Measurements from ENCODE around the gene RNGTT. TPM values are rescaled to one million over a fixed set of nuclear protein-coding genes. Genes with fewer than 3 reads are reported as not detected.

RNGTT gene
- total and polyA plus RNA-seq, 7 donors = 3.9 to 8.8 (median 7.9) TPM

- TF ChIP-seq CTCF (IDR thresholded peaks at IDR 0.05) = no peak
- Histone ChIP-seq H3K27me3 (ENCODE audit: insufficient read depth in 3 of 3, low read length in 2 of 3) (no peaks in the 10 kb centered on the region), H3K4me1 (peaks cover 9% of the 10 kb centered on the region), H3K4me3 (no peak overlapping the region), H3K9me3 (no peaks in the 10 kb centered on the region), H3K36me3 (ENCODE audit: insufficient read depth in 1 of 2, low read depth in 1 of 2) (no peaks in the 10 kb centered on the region), H3K27ac (no peak overlapping the region)
- DNase-seq = no peak
- intact Hi-C loops (cut with DNase I) = no loop called here
- no peak for ATAC-seq
- 97 to 98% (median 98%) methylated on average over 3 of the region's 3 CpGs for WGBS, 3 donors
Observed at GRCh38 chr6:88858455-88858854, 105.0 kb downstream of the RNGTT start.

GRCh38 chr6:88856566-88856965 is 106.9 kb downstream of the RNGTT start:
- peaks cover 9% of the 10 kb centered on the region for H3K4me1 ChIP-seq
- H3K27me3 ChIP-seq (ENCODE audit: insufficient read depth in 3 of 3, low read length in 2 of 3) = no peaks in the 10 kb centered on the region
- H3K9me3 ChIP-seq = no peaks in the 10 kb centered on the region
- no peak for DNase-seq
- no peak overlapping the region for H3K27ac ChIP-seq
- intact Hi-C loops (cut with DNase I) = no loop called here
- no peak for ATAC-seq
- no peak for TF ChIP-seq CTCF (IDR thresholded peaks at IDR 0.05)
- no peaks in the 10 kb centered on the region for H3K36me3 ChIP-seq (ENCODE audit: insufficient read depth in 1 of 2, low read depth in 1 of 2)
- 79 to 85% (median 85%) methylated on average over 1 of the region's 1 CpG for WGBS, 3 donors
- H3K4me3 ChIP-seq = no peak overlapping the region

GRCh38 chr6:88855541-88856147 is 107.8 kb downstream of the RNGTT start:
- no peaks in the 10 kb centered on the region for H3K36me3 ChIP-seq (ENCODE audit: insufficient read depth in 1 of 2, low read depth in 1 of 2)
- DNase-seq (no peak), ATAC-seq (no peak)
- no peaks in the 10 kb centered on the region for H3K9me3 ChIP-seq
- H3K27me3 ChIP-seq (ENCODE audit: insufficient read depth in 3 of 3, low read length in 2 of 3) = no peaks in the 10 kb centered on the region
- no peak overlapping the region for H3K4me3 ChIP-seq
- no peak overlapping the region for H3K27ac ChIP-seq
- intact Hi-C loops (cut with DNase I) = no loop called here
- no peak for TF ChIP-seq CTCF (IDR thresholded peaks at IDR 0.05)
- H3K4me1 ChIP-seq = peaks cover 9% of the 10 kb centered on the region
- 43 to 58% (median 45%) methylated on average over 2 of the region's 2 CpGs for WGBS, 3 donors

- no peak for TF ChIP-seq CTCF (IDR thresholded peaks at IDR 0.05)
- DNase-seq (no peak), ATAC-seq (no peak)
- H3K36me3 ChIP-seq (ENCODE audit: insufficient read depth in 1 of 2, low read depth in 1 of 2) = no peaks in the 10 kb centered on the region
- peaks cover 9% of the 10 kb centered on the region for H3K4me1 ChIP-seq
- intact Hi-C loops (cut with DNase I) = no loop called here
- no peaks in the 10 kb centered on the region for H3K27me3 ChIP-seq (ENCODE audit: insufficient read depth in 3 of 3, low read length in 2 of 3)
- H3K4me3 ChIP-seq = no peak overlapping the region
- no peaks in the 10 kb centered on the region for H3K9me3 ChIP-seq
- H3K27ac ChIP-seq = no peak overlapping the region
Observed at GRCh38 chr6:88852775-88853174, 110.6 kb downstream of the RNGTT start.

- Histone ChIP-seq H3K9me3 (no peaks in the 10 kb centered on the region), H3K27me3 (ENCODE audit: insufficient read depth in 3 of 3, low read length in 2 of 3) (no peaks in the 10 kb centered on the region), H3K4me3 (no peak overlapping the region), H3K4me1 (peaks cover 9% of the 10 kb centered on the region), H3K36me3 (ENCODE audit: insufficient read depth in 1 of 2, low read depth in 1 of 2) (no peaks in the 10 kb centered on the region), H3K27ac (no peak overlapping the region)
- DNase-seq (no peak), ATAC-seq (no peak)
- TF ChIP-seq CTCF (IDR thresholded peaks at IDR 0.05) = no peak
- intact Hi-C loops (cut with DNase I) = no loop called here
- WGBS, 3 donors = 94 to 98% (median 96%) methylated on average over 2 of the region's 2 CpGs
Observed at GRCh38 chr6:88852000-88852399, 111.4 kb downstream of the RNGTT start.
